Middle frontal gyrus (tissue), 1 donor: ENCODE data around the gene GORASP2.

ENCODE experiments used
- DNase-seq: peaks from one replicate; pipeline ENCODE4 v3.0.0-alpha.2; 2015; ENCODE audit warnings: low spot score; ENCODE audit errors: extremely low spot score

Gene GORASP2

GRCh38 chr2:170996316-170996715, 67.3 kb downstream of the GORASP2 start:
- DNase-seq: no peak

- DNase-seq: no peak
These were observed 69.0 kb downstream of the GORASP2 start for GRCh38 chr2:170997893-170998597.

GRCh38 chr2:170999654-171000053, 70.6 kb downstream of the GORASP2 start:
- DNase-seq: no peak

GRCh38 chr2:171004363-171004762, 75.3 kb downstream of the GORASP2 start:
- DNase-seq: no peak

GRCh38 chr2:171004833-171005232, 75.8 kb downstream of the GORASP2 start:
- no peak for DNase-seq

- DNase-seq: no peak
These were observed 79.6 kb downstream of the GORASP2 start for GRCh38 chr2:171008550-171009205.

- no peak for DNase-seq
These were observed 80.3 kb downstream of the GORASP2 start for GRCh38 chr2:171009386-171009785.

GRCh38 chr2:171013851-171014250, 84.8 kb downstream of the GORASP2 start:
- no peak for DNase-seq

GRCh38 chr2:171016125-171016524, 87.1 kb downstream of the GORASP2 start:
- DNase-seq: no peak
